Transverse colon (tissue), 4 donors: Measurements from ENCODE around the gene DAB2. TPM values are rescaled to one million over a fixed set of nuclear protein-coding genes. Genes with fewer than 3 reads are reported as not detected.

Experiments used
- DNase-seq: peaks from one replicate; pipeline ENCODE4 v3.0.0-alpha.2; 2019
- H3K27ac ChIP-seq, 4 donors: fragments of 200-600 bp; sonication (generic); 2 replicates each; pipeline ENCODE4 v1.5.1; 2016 to 2018; ENCODE audit warnings: inconsistent platforms in 4 of 4
- H3K27me3 ChIP-seq: fragments of 200-600 bp; sonication (generic); 2 replicates; pipeline ENCODE4 v1.5.1; 2017; ENCODE audit warnings: inconsistent platforms
- H3K36me3 ChIP-seq, 4 donors: fragments of 200-600 bp; sonication (generic); 2 replicates each; pipeline ENCODE4 v1.5.1; 2017 to 2019; ENCODE audit warnings: inconsistent platforms in 4 of 4
- H3K4me1 ChIP-seq, 4 donors: fragments of 200-600 bp; sonication (generic); 2 replicates each; pipeline ENCODE4 v1.5.1; 2017 to 2020; ENCODE audit warnings: inconsistent platforms in 4 of 4
- H3K4me3 ChIP-seq, 4 donors: fragments of 200-600 bp; sonication (generic); 1 replicate in 1 of 4; 2 replicates in 3 of 4; pipeline versions ENCODE4 v1.5.1 to v1.6.1; 2017 to 2019; ENCODE audit warnings: inconsistent platforms in 4 of 4
- H3K9me3 ChIP-seq, 2 donors: fragments of 200-600 bp; sonication (generic); 2 replicates each; pipeline ENCODE4 v1.5.1; 2017 to 2019; ENCODE audit warnings: inconsistent platforms in 2 of 2
- EP300 ChIP-seq: sonication (generic); formaldehyde crosslinking; IDR thresholded peaks from one replicate; pipeline ENCODE4 v1.6.1; 2017; ENCODE audit warnings: antibody characterized with exemption, low read depth
- POLR2A ChIP-seq: fragments of 450-650 bp; IDR thresholded peaks from one replicate; pipeline ENCODE4 v1.6.1; 2016; ENCODE audit warnings: antibody characterized with exemption, mild to moderate bottlenecking, moderate library complexity
- POLR2AphosphoS5 ChIP-seq, 3 donors: sonication (generic); formaldehyde crosslinking; IDR thresholded peaks; one replicate each; pipeline ENCODE4 v1.6.1; 2016; ENCODE audit warnings: antibody characterized with exemption in 3 of 3
- WGBS, 2 donors: methylation state at CpG; one replicate each; pipeline ENCODE4 v1.1.5; 2018; ENCODE audit warnings: low coverage in 1 of 2; 5-methylcytosine and 5-hydroxymethylcytosine counted together
- in situ Hi-C, 4 donors: fragments of 200-750 bp; cut with MboI; loops; one replicate each; pipeline versions ENCODE4 v1.15.0 to v1.15.1; 2017; ENCODE audit warnings: low sequenced_read_pairs in 3 of 4, low pct_ligation_motif_present in 1 of 4, low pct_unique_long_range_greater_than_20kb in 1 of 4
- intact Hi-C: fragments of 100-400 bp; cut with DNase I; formaldehyde crosslinking; loops from one replicate; pipeline ENCODE4 v1.15.1; 2023; ENCODE audit warnings: low total_unique reads
- total RNA-seq, 4 donors: library from RNA; depleted of rRNA; stranded (reverse); fragments of >200 nt; gene quantifications; one replicate each; pipeline ENCODE4 v1.1.0, GENCODE V29; 2016
- TF ChIP-seq, protein P1 (sequence below), 5 experiments: fragments of 200-600 bp in 3 of 5; fragments of 450-650 bp in 2 of 5; sonication (generic) in 3 of 5; IDR thresholded peaks; 1 replicate in 2 of 5; 2 replicates in 3 of 5; pipeline ENCODE4 v1.5.1; 2016 to 2017; ENCODE audit warnings: antibody characterized with exemption in 5 of 5, inconsistent platforms in 3 of 5, mild to moderate bottlenecking in 2 of 5, moderate library complexity in 1 of 5

DAB2 gene
- total RNA-seq, 4 donors from 2014 or later, result 34.4 to 143 (median 53.1) TPM

DNA sequence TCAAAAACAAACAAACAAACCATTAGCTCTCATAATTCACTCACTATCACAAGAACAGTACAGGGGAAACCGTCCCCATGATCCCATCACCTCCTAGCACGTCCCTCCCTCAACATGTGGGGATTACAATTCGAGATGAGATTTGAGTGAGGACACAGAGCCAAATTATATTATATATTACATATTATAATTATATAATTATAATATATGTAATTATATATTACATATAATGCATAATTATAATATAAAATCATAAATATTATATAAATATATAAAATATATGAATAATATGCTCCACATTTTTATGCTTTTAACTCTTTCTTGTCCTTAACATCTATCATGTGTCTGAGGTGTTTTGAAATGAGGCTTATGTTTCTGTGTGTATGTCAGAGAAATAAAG, 57.1 kb downstream of the DAB2 start:
- Histone ChIP-seq H3K27ac (no peak overlapping the region), H3K27me3 (no peaks in the 10 kb centered on the region), H3K4me3 (no peak overlapping the region), H3K4me1 (peaks cover 0 to 4% (median 2%) of the 10 kb centered on the region in 4 donors), H3K9me3 (no peaks in the 10 kb centered on the region), H3K36me3 (no peaks in the 10 kb centered on the region)
- TF ChIP-seq POLR2A, result no peak
- TF ChIP-seq EP300, result no peak
- TF ChIP-seq POLR2AphosphoS5 (IDR thresholded peaks at IDR 0.05), result no peak
- TF ChIP-seq, protein P1, sequence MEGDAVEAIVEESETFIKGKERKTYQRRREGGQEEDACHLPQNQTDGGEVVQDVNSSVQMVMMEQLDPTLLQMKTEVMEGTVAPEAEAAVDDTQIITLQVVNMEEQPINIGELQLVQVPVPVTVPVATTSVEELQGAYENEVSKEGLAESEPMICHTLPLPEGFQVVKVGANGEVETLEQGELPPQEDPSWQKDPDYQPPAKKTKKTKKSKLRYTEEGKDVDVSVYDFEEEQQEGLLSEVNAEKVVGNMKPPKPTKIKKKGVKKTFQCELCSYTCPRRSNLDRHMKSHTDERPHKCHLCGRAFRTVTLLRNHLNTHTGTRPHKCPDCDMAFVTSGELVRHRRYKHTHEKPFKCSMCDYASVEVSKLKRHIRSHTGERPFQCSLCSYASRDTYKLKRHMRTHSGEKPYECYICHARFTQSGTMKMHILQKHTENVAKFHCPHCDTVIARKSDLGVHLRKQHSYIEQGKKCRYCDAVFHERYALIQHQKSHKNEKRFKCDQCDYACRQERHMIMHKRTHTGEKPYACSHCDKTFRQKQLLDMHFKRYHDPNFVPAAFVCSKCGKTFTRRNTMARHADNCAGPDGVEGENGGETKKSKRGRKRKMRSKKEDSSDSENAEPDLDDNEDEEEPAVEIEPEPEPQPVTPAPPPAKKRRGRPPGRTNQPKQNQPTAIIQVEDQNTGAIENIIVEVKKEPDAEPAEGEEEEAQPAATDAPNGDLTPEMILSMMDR (IDR thresholded peaks at IDR 0.05), result no peak
- in situ Hi-C loops, result no loop called here
- intact Hi-C loops, result no loop called here
- WGBS, 2 donors, result 72 to 83% methylated on average over 3 of the region's 3 CpGs
- DNase-seq, result no peak

DNA sequence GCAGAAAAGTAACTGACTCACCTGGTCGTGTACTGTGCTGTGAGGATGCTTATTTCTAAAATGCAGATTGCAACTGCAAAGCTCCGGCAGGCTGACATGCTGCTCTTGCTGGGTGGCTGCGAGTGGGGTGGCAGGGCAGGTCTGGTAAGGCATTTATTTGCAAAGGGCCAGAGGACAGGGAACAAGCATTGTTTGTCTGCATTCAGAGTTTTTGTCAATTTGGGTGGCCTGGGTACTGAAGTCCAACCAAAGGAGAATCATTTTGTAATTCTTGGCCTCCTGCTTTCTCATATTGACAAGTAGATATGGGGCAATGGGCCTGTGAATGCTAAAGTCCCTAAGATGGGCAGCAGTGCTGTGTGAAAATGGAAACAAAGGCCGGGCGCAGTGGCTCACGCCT, 60.4 kb downstream of the DAB2 start, which contains the start of gene C9:
Gene C9 (minus strand): TSS at position 129 of the 400 bp plus-strand sequence. CDS start 31 bp downstream, at position 98.
- no peak within 1 kb of the TSS for H3K4me3 ChIP-seq
- no peak for DNase-seq
- no peaks in the 10 kb centered on the region for H3K27me3 ChIP-seq
- in situ Hi-C loops, result no loop called here
- intact Hi-C loops, result no loop called here
- no peak within 1 kb of the TSS for H3K27ac ChIP-seq
- 76% methylated on average over 6 of the region's 6 CpGs; no CpG with 5 or more reads in 1 of the 2 donors for WGBS, 2 donors
- H3K4me1 ChIP-seq, result no peaks in the 10 kb centered on the region
- no peaks in the 10 kb centered on the region for H3K36me3 ChIP-seq
- no peaks in the 10 kb centered on the region for H3K9me3 ChIP-seq
- TF ChIP-seq POLR2A (no peak), EP300 (no peak), POLR2AphosphoS5 (IDR thresholded peaks at IDR 0.05) (no peak)
- TF ChIP-seq, protein P1 (IDR thresholded peaks at IDR 0.05), result no peak

DNA sequence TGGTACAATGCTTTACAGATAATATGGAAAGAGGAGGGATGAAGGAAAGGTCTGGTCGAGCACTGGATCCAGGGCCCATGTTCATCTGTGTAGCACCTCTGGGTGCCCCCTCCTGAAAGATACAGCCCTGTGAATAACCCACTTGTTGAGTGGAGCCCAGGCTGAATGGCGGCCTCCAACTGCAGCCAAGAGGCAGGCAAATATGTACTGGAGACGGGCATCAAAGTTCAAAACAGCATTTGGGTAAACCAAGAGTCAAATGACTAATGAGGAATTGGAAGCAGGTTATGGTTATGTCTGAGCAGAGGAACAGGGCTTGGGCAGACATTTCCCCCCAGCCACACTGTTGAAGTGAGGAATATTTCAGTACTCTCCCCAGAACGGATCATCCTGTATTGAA, 61.6 kb downstream of the DAB2 start:
- no peaks in the 10 kb centered on the region for H3K9me3 ChIP-seq
- DNase-seq, result no peak
- 79 to 84% methylated on average over 2 to 4 of the region's 4 CpGs for WGBS, 2 donors
- in situ Hi-C loops, result no loop called here
- no peaks in the 10 kb centered on the region for H3K4me1 ChIP-seq
- H3K4me3 ChIP-seq, result no peak overlapping the region
- no peaks in the 10 kb centered on the region for H3K27me3 ChIP-seq
- intact Hi-C loops, result no loop called here
- TF ChIP-seq POLR2AphosphoS5 (IDR thresholded peaks at IDR 0.05) (no peak), POLR2A (no peak), EP300 (no peak)
- TF ChIP-seq, protein P1 (IDR thresholded peaks at IDR 0.05), result no peak
- no peaks in the 10 kb centered on the region for H3K36me3 ChIP-seq
- no peak overlapping the region for H3K27ac ChIP-seq

DNA sequence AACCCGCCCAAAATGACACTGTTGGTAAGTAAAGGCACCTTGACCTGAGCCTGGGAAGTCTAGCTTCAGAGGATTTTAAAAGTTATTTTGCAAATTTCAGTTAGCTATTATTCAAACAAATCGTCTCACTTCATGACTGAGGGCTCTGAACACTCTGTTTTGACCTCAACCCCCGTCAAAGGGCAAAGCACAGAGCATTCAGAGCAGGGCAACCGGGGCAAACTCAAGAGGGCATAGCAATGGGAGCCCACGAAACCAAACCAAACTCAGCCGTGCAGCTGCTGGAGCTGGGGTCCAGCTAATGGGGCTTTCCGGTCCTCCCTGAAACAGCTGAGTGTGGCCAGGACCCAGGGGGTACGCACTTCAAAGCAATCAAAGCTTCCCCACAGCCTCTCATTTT, 62.1 kb downstream of the DAB2 start:
- H3K36me3 ChIP-seq, result no peaks in the 10 kb centered on the region
- in situ Hi-C loops, result no loop called here
- TF ChIP-seq POLR2AphosphoS5 (IDR thresholded peaks at IDR 0.05) (no peak), POLR2A (no peak), EP300 (no peak)
- TF ChIP-seq, protein P1 (IDR thresholded peaks at IDR 0.05), result no peak
- intact Hi-C loops, result no loop called here
- 88% methylated on average over 8 of the region's 8 CpGs; no CpG with 5 or more reads in 1 of the 2 donors for WGBS, 2 donors
- H3K27ac ChIP-seq, result no peak overlapping the region
- no peak for DNase-seq
- no peaks in the 10 kb centered on the region for H3K27me3 ChIP-seq
- H3K9me3 ChIP-seq, result no peaks in the 10 kb centered on the region
- no peaks in the 10 kb centered on the region for H3K4me1 ChIP-seq
- H3K4me3 ChIP-seq, result no peak overlapping the region
